ENCODE data around the gene RXRG.

Gene RXRG

DNA sequence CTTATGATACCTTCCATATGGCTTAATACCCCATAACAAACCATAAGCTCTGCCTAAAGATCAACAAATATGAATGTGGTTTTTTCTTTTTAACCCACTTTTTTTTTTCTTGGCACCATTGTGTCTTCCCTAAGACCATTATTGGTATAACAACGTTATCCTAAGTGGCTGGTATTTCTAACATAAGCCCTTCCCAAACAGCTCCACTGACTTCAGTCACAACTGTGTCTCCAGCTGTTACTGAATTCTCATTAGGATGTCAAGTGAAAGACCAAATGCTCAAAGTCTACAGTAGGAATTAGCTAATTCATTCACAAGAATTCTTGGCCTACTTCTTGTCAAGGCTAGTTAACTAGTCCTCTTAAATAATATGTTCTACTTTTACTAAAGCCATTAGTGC is 4.2 kb upstream of the RXRG start:
- no peak for DNase-seq (ENCODE audit: low read depth)

DNA sequence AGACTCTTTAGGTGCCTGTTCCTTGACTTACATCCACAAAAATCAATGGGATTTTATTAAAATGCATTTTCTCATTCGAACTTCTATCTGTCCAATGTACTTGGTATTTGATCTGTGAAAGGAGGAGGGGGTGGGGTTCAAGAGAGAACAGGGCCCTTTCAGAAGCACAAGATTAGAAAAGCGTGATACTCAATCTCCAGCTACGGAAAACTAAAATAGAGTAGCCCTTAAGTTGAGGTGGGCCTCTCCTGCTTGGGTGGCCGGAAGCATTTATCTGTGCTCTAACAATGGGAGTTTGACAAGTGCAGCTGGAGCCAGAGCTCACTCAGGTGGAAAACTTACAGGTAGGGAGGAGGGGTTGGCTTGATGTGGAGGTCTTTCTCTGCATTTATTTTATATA is 462 bp upstream of the RXRG start:
- no peak for DNase-seq (ENCODE audit: low read depth)

DNA sequence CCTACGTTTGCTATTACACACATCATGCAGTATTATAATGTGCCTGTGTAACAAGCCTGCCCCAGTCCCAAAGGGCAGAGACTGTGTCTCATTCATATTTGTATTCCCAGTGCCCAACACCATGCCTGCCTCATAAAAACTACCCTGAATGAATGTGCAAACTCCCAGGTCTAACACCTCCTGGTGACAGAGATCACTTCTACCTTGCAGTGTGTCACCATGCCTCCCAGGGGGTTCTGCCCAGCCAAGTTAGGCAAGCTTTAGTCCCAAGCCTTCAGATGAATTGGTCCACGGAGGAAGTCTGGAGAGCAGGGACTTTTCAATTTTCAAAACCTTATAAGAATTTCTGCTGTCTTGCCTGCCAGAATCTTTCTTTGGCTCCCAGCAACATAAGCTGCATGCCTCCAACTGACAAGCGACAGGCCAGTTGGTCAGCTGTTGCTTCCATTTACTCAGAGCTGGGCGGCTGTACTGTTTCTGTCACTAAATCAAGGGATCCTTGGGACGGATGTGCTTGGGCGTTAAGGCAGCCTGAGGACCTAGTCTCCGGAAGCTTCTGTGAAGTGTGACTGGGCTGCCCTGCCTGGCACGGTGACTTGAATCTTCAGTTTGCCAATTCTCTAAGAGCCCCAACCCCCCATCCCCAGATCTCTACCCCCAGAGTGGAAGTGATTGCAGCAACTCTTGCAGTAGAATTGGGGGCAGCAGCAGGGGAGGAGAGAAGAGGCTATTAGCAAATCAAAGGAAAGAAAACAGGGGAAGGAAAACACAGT is 1.2 kb downstream of the RXRG start:
- no peak for DNase-seq (ENCODE audit: low read depth)

DNA sequence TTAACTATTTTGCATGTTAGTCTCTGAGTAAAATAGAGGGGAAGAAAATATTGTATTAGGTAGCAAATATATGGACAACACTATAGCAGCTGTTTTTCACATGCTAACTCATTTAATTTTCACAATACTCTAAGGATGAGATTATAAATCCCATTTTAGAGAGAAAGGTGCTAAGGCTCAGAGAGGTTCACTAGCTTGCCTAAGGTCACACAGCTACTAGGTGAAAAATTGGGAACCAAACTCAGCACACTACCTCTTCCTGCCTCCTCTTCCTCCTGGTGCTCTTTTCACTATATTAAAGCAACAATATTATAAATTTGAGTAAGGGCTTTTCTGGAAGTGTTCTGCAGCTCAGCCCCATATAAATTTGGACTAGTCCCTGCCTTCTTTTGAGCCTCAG is 2.3 kb downstream of the RXRG start:
- DNase-seq (ENCODE audit: low read depth): no peak

DNA sequence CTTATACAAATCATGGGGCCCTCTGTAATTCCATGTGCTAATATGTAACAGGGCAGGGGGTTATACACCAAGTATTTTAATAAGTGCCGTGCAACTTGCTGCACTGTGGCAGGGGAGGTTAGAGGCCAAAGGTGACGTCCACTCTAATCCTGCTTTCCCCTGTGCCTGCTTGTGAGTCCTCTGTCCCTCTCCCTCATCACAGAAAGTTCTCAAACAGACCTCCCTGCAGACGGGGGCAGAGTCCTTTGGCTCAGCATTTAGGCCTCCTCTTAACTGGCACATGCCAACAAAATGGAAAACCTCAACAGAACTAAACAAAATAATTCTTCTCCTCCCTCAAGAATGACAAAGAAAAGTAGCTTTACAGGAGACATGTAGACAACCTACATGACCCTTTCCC is 2.9 kb downstream of the RXRG start:
- no peak for DNase-seq (ENCODE audit: low read depth)

DNA sequence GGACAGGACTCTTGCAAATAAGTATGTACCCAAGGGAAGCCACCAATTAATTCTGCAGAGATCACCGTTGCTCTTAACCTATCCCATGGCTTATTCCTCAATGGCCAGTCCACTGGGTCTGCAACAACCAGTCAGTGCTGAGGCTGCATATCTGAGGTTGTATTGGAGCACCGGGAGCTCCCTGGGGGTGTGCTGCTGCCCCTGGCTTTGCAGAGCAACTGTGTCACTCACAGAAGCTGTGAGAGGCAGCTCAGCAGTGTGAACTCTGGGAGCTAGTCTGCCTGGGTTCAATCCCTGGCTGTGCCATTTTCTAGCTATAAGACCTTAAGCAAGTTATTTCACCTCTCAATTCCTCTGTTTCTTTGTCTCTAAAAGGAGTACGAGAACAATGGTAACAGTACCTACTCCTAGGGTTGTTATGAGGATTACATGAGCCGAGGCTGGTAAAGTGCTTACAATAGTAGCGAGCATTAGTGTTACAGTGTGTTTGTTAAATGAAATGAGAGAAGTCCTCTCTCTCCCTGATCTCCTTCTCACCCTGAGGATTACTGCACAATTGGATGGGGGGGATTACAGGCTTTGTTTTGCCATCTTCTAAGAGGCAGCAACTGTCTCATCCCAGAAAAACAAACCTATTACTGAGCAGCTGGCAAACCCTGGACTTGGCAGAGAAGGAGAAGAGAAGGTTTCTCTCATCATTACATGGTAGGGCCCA is 3.6 kb downstream of the RXRG start:
- DNase-seq (ENCODE audit: low read depth): no peak

DNA sequence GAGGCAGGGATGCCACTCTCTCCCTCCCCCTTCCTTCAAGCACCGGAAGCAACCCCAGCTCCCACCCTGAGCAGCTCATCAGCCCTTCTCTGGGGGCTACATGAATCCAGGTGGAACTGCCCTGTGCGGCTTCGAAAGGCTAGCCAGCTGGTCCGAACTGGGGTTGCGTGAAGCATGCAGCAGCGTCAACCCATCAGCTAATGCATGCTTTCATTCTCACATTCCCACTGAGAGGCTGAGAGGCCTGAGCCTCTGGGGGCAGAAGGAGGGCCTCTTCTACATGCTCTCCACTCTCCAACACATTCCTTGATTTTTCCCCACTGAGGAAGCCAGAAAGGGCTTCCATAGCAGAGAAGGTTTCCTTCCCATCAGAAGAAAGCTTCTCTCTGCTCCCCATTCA is 5.6 kb downstream of the RXRG start:
- no peak for DNase-seq (ENCODE audit: low read depth)

DNA sequence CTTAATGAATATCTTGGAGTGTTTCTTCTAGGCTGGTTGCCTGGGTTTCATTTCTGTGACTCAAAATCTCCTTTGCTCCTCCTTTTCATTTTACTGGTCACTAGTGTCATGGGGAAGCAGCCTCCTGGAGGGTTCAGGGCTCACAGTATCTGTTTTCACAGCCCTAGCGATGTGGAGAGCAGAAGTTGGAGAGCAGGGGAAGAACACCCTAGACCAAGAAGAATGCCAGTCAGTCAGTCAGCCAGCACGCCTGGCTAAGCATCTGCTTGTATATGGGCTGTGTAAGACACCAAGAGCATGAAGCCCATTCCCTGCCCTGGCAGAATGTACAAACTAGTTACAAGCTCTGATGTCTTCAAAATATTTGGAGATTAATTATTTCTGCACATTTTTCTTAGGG is 7.9 kb downstream of the RXRG start:
- DNase-seq (ENCODE audit: low read depth): no peak

DNA sequence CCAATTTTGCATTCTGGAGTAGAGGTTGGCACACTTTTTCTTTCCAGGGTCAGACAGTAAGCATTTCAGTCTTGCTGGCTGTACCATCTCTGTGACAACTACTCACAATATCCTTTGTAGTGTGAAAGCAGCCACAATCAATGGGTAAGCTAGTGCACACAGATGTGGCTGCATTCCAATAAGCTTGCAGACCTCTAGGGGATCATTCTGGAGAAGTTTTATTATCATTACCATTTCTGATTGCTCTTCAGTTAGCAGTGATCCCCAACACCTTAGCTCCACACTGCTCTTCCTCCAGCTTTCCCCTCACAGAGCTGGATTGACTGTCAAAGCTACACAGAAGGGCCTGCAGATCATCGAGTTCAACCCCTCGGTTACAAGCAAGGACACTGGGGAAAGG is 9.1 kb downstream of the RXRG start:
- DNase-seq (ENCODE audit: low read depth): no peak

DNA sequence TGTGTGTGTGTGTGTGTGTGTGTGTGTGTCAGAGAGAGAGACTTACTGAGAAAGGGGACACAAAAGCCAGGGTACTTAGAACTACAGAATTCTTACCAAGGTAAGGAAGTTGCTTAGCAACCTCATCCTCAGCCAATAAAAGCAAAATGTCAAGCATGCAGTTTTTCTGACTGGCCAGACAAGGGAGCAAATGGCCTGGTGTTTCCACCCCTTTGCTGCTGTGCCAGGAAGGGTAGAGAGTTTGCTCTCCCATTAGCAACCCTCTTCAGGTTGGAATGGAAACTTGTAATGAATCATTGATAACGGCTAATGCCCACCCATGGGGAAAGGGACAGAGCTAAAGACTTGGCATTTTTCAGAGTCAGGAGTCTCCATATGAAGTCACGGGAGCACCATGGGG is 10.6 kb downstream of the RXRG start:
- no peak for DNase-seq (ENCODE audit: low read depth)

DNA sequence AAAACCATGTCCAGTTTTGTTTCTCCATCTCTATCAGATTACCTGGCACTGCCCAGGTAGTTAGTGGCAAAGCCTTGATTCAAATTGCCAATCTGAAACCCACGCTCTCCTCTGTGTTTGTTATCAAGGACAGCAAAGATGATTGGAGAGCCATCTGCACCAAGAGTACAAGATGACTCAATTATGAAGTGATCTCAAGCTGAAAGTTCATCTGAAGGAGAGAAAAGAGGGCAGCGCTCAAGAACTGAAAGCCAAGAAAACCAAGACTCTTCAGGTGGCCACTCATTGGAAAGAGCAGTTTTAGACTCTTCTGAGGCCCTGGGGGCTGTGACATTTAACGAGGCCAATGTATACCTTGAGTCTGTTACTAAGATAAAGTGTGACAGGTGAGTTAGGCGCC is 13.8 kb downstream of the RXRG start:
- no peak for DNase-seq (ENCODE audit: low read depth)

DNA sequence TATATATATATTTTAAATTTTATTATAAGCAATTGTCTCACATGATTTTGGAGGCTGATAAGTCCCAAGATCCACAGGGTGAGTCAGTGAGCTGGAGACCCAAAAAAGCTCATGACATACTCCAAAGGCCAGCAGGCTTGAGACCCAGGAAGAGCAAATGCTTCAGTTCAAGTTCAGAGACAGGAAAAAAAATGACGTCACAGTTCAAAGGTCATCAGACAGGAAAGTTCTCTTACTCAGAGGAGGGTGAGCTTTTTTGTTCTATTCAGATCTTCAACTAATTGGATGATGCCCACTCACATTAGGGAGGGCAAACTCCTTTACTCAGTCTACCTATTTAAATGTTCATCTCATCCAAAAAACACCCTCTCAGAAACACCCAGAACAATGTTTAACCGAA is 18.2 kb downstream of the RXRG start:
- DNase-seq (ENCODE audit: low read depth): no peak

DNA sequence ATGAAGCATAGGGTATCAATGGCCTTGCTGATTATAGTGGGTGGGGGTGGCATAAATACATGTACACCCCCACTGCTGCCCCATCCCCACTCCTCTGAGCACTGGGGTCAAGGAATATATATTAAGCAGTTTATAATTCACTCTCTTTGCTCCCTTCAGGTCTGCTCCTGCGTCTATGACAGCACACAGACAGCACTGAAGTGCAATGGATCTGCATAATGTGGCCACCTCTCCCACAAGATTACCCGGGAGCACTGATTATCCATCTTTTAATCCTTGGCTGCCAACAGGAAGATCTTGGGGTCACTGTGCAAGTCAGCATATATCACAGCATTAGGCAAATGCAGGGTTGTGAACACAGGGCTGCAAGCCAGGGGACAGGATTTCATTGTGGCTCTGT is 19.3 kb downstream of the RXRG start:
- no peak for DNase-seq (ENCODE audit: low read depth)

DNA sequence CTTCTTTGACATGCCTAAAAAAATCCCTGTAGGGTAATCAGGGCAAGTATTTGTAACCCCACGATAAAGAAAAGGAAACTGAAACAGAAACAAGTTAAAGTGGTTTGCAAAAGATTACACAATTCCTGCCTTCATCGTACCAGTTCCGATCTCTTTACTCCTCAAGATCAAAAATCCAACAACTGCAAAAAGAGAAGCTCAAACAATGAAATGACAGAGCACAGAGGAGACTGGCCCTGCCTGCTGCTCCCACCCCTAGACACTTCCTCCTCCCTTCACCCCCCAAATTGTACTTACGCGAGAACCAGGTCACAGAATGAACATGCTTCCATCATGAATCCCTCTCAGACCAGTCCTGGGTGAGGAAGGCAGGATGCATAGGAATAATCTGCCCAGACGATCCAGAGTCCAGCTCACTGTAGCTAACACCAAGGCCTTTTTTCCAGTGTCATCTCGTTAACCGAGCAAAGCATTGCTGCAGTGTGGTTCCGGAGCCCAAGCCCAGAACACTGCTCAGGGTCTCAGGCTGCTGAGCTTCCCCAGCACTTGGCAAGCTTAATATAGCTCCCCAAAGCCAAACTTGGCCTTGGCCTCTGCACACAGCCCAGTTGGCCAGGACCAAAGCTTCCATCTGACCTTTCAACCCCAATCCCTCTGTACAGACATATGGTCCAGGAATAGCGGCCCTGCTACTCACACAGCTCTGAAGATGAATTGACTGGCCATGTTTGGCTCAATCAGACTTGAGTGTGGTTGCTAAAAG is 20.3 kb downstream of the RXRG start:
- no peak for DNase-seq (ENCODE audit: low read depth)

DNA sequence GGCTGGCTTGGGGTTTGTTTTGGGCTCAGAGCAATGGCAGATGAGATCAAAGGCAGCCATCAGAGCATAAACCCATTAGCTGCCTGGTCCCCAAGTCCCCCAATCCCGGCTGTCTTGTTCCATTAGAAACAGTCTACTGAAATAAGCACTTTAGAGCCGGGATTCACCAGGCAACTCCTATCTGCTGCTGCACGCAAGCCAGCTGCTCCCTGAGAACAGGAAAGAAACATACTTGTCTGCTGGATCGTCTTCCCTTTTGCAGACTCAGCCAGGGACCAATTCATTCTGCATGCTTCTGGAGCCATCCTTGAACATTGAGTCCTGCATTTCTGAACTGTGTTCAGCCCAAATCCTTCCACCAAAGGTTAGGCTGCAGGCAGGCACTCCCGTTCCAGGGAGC is 21.8 kb downstream of the RXRG start:
- no peak for DNase-seq (ENCODE audit: low read depth)

DNA sequence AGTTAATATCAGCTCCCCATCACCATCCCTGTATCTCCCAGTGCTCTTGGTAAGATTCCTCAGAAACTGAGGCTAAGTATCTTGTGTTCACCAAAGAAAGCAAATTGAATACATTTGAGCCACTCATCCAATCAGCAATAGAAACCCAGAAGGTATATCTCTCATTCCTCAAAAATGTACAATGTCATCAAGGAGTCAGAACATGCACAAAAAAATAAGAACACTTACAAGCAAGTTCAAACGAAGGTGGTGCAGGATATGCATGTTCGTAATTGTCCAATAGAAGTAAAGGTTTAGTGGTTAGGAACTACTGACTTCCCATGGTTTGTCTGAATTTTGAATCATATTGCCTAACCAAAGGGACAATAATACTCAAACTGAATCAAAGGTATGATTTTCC is 24.3 kb downstream of the RXRG start:
- no peak for DNase-seq (ENCODE audit: low read depth)

DNA sequence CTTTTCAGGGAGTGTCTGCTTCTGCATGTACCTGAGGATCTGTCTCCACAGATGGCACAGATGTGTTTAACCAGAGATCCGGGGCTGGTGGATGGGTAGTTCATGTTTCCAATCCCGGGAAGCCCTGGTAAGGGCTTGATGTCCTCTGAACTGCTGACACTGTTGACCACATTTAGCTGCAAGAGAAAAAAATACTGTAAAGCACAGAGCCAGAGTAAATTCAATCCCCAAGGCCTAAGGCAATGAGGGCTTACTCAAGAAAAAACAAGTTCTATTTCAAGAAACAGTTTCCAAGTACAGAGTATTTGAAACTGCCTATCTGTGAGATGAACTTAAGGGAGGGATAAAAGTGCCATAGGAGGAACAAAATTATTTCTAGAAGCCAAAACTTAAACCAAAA is 25.1 kb downstream of the RXRG start:
- DNase-seq (ENCODE audit: low read depth): no peak

DNA sequence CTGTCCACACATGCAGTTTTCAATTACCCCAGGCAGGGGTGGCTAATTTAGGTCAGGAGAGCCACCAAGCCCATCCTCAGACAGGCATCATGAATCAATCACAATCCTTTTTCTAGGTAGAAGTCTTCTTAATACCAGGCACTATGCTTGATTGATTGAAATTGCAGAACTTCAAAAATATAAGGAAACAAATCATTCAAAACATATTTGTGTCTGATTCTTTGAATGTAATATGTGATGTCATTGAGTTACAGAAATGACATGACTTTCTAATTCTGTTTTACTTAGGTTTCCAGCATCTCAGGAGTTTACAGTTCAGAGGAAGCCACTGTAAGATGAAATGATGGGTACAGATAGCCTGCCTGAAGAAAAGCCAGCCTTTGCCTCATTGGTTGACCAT is 26.7 kb downstream of the RXRG start:
- DNase-seq (ENCODE audit: low read depth): no peak

DNA sequence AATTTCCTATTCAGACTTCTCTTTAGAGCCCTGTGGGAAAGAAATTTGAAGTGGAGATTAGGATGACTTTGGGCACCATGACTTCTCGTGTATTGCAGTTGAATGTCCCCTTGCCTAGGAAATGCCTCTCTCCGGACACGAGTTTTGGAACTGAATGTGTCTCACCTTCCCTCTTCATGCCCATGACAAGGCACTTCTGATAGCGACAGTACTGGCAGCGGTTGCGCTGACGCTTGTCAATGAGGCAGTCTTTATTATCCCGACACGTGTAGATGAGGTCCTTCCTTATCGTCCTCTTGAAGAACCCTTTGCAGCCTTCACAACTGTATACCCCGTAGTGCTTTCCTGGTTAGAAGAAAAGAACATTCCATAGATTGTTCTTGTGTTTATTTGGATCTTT is 28.1 kb downstream of the RXRG start:
- DNase-seq (ENCODE audit: low read depth): no peak

DNA sequence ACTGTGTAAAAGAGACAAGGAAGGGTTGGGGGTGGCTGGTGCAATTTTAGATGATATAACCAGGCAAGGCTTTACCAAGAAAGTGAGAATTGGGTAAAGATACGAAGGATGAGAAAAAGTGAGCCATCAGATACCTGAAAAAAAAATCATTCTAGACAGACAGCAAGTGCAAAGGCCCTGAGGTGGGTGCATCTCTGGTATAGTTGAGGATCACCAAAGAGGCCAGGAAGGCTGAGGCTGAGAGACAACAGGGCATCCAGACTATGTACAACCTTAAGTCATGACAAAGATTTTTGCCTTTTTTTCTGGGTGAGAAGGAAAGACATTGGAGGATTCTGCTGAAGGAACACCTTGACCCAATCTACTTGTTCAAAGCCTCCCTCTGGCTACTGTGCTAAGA is 29.9 kb downstream of the RXRG start:
- no peak for DNase-seq (ENCODE audit: low read depth)

DNA sequence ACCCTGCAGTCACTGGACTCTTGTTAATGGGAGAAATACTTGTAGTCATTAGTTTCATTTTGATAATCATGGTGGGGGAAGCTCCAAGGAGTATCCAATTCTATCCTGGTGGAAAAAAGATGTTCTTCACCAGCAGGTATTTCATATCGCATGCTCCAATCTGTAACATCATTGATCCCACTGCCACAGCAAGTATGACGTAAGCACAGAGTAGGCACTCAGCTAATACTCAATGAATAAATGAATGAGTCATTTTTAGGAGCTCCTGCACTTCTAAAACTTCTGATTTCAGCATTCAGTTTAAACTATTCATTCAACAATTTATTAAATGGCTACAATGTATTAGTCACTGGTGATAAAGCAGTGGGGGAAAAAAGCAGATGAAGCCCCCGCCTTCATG is 30.3 kb downstream of the RXRG start:
- no peak for DNase-seq (ENCODE audit: low read depth)

DNA sequence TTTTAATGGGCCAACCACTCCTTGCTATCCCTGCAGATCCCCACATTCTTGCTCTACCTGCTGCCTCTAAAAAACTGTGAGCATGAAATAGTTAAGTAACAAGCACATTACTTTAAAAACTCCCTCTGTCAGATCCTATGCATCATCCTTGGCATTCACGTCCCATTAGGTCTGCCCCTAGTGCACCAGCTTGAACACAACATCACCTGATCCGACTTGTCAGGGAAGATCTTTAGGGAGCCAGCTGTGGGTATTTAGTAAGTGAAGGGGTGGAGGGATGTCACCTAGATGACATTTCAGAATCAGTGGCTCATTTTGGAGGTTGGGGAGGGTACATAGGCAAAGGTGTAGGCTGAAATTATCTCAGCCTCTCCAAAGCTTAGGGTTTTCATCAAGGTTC is 33.5 kb downstream of the RXRG start:
- DNase-seq (ENCODE audit: low read depth): no peak

DNA sequence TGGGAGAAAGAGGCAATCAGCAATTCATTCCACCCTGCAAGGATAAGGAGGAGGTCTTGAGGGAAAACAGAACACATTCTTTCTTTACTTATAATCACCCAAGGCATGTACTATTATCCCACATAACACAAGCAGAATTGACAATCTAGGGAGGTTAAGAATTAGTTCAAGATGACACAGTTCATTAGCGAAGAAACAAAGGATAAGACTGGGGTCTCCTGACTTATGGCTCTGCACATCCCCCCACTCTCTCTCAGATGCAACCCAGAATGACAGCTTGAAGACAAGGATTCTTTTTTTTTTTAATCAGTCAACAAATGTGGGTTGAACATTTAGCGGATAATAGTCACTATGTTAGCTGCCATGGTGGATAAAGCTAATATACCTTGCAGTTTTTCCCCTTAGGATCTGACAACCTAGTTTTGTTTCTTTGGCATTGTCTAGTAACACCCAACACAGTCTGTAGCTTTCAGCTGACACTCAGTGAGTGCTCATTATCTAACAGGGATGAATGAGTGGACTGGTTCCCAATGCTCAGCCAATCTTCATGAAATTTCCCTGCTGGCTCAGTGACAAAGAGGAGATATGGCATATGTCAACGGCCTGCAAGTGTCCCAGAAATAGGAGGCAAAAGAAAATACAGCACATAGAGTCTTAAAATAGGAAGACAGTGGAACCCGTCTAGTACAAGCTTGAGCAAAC is 35.1 kb downstream of the RXRG start:
- DNase-seq (ENCODE audit: low read depth): no peak
